ENCODE measurements around the gene SERPINA12. TPM values are rescaled to one million over a fixed set of nuclear protein-coding genes. Genes with fewer than 3 reads are reported as not detected.

Gene SERPINA12
- total RNA-seq, 1 experiment from 2014 or later = not detected

DNA sequence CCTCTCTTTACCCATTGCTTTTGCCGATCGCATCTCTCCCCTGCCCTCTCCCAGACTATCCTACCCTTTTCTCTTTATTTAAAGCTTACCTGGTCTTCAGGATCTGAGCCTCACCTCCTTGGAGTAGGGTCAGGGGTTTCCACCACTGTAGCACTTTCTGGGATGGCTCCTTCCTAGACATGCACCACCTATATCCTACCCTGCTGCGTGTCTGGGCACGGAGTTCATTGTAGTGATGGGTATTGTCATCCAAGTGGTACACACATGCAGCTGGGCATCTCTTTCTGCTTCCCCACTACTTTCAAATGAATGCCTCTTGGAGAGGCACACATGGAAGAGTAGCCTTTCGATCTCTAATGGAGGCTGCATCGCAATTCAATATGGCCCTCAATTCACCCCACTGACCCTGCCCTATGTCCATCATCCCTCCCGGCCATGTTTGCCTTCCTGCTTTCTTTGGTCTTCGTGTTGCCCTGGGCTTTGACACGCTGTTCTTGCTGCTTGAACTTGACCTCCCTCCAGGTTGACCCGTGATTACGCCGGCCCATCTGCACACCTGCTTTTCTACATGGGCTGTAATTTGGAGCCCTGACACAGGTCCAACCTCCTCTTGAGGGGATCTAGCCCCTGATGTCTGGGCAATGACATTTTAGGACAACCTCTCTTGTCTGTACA is 67.6 kb downstream of the SERPINA12 start:
- H3K27me3 ChIP-seq = no peaks in the 10 kb centered on the region
- H3K36me3 ChIP-seq = no peaks in the 10 kb centered on the region
- no peaks in the 10 kb centered on the region for H3K9me3 ChIP-seq
- DNase-seq = no peak
- H3K4me3 ChIP-seq = no peak overlapping the region

DNA sequence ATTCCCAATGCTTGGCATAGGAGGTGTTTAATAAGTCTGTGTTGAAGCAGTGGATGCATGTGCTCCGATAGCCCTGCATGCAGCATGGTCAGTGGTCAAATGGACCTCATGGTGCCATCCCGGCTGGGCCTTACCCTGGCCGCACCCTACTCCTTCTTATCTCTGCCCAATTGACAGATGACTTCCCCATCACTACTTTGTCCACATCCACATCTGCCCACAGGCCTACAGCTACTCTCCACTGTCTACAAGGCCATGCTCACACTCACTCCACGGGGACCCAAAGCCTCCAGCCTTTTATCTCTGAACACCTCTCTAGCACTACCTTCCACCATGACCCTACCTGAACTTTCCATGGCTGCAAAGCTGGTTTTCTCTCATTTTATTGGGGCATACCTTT is 68.1 kb downstream of the SERPINA12 start:
- Histone ChIP-seq H3K27me3 (no peaks in the 10 kb centered on the region), H3K9me3 (no peaks in the 10 kb centered on the region), H3K36me3 (no peaks in the 10 kb centered on the region), H3K4me3 (no peak overlapping the region)
- no peak for DNase-seq

DNA sequence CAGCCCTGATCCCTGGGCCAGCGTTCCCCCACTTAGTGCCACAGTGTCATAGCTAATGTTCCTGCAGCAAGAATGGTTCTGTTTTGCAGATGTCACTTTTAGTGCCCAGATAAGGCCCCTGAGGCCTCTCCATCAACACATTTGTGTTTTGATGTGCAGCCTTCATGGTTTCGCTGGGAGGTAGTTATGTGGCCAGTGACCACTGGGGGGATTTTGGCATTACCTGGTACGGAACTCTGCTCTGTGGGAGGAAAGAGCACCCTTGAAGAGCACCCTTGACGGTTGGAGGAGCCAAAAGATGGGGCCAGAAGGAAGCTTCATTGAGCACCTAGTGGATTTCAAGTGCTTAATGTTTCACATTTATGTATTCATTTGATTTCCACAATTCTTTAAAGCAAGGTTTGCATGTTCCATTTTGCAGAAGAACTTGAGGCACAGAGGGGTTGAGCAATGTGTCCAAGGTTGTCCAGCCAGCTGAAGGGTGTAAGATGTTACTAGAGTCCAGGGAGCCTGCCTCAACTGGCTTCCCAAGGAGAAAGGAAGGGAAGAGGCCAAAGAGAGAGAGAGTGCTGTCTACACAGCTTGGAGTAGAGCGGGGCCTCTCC is 69.7 kb downstream of the SERPINA12 start:
- Histone ChIP-seq H3K36me3 (no peaks in the 10 kb centered on the region), H3K9me3 (no peaks in the 10 kb centered on the region), H3K27me3 (no peaks in the 10 kb centered on the region), H3K4me3 (no peak overlapping the region)
- no peak for DNase-seq

Other genes starting within 250 kb of the SERPINA12 start
- gene SERPINA10, start 216.2 kb downstream of the SERPINA12 start, total RNA-seq (2014; rRNA removed; shearing (Covaris generic); ENCODE audit: low replicate concordance) = not detected in 2 replicates
- not detected in 2 replicates for gene SERPINA6, start 186.1 kb downstream of the SERPINA12 start, total RNA-seq (2014; rRNA removed; shearing (Covaris generic); ENCODE audit: low replicate concordance)
- gene SERPINA2, start 142.8 kb downstream of the SERPINA12 start, total RNA-seq (2014; rRNA removed; shearing (Covaris generic); ENCODE audit: low replicate concordance) = not detected in 2 replicates
- 0.89 and 27.3 TPM in 2 replicates for gene SERPINA1, start 120.9 kb downstream of the SERPINA12 start, total RNA-seq (2014; rRNA removed; shearing (Covaris generic); ENCODE audit: low replicate concordance)
- not detected in 2 replicates for gene SERPINA11, start 56.7 kb downstream of the SERPINA12 start, total RNA-seq (2014; rRNA removed; shearing (Covaris generic); ENCODE audit: low replicate concordance)
- gene SERPINA9, start 33.3 kb downstream of the SERPINA12 start, total RNA-seq (2014; rRNA removed; shearing (Covaris generic); ENCODE audit: low replicate concordance) = not detected in 2 replicates
- not detected in 2 replicates for gene SERPINA4, start 52.0 kb upstream of the SERPINA12 start, total RNA-seq (2014; rRNA removed; shearing (Covaris generic); ENCODE audit: low replicate concordance)
- gene SERPINA5, start 72.0 kb upstream of the SERPINA12 start, total RNA-seq (2014; rRNA removed; shearing (Covaris generic); ENCODE audit: low replicate concordance) = not detected in 2 replicates
- gene SERPINA3, start 102.9 kb upstream of the SERPINA12 start, total RNA-seq (2014; rRNA removed; shearing (Covaris generic); ENCODE audit: low replicate concordance) = 0.57 TPM in 1 of 2 replicates, not detected in the other

All from MG63 (cell line).